Medulla oblongata (tissue), 1 donor: ENCODE measurements around the gene MGAT3.

Experiments
- DNase-seq: peaks from one replicate; pipeline ENCODE4 v3.0.0-alpha.2; 2015; ENCODE audit errors: extremely low spot score

MGAT3 gene

DNA sequence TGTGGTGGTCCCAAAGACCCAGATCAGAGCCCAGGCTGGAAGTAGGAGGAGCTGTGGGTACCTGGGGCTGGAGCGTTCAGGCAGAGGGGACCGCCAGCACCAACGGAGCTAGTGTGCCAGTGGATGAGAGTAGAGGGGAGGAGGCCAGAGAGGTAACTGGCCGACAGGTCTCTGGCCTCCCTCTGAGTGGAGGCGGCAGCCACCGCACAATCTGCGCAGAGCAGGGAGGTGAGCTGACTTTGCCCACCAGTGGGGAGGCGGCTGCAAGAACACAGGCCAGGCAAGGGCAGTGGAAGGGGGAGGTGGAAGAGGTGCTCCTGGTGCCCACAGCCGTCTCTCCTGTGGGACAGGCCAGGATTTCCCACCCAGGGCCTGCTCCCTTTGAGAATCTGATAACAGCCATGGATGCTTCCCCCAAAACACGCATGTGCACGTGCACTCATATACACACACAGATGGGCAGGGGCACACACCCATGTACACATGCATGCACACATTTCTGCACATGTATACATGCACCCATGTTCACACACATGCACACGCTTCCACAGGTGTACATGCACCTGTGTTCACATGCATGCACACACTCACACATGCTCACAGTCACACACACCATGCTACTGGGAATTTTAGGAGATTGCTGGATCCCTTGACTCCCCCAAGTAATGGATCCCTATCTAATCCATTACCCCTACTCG lies 6.4 kb upstream of the MGAT3 start:
- DNase-seq = no peak

DNA sequence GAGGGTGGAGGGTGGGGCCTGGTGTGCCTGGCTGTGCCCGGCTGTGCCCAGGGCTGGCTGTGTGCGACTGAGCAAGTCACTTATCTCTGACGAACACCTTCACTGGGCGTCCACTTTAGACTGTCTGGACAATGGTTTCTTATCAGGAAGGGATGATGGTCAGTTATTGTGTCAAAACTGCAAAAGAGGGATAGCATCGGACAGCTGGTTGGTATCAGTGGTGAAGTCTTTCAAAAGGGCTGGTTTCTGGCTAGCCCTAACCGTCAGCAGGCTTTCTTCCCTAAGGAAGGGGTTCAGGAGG lies 4.1 kb upstream of the MGAT3 start:
- DNase-seq = no peak

DNA sequence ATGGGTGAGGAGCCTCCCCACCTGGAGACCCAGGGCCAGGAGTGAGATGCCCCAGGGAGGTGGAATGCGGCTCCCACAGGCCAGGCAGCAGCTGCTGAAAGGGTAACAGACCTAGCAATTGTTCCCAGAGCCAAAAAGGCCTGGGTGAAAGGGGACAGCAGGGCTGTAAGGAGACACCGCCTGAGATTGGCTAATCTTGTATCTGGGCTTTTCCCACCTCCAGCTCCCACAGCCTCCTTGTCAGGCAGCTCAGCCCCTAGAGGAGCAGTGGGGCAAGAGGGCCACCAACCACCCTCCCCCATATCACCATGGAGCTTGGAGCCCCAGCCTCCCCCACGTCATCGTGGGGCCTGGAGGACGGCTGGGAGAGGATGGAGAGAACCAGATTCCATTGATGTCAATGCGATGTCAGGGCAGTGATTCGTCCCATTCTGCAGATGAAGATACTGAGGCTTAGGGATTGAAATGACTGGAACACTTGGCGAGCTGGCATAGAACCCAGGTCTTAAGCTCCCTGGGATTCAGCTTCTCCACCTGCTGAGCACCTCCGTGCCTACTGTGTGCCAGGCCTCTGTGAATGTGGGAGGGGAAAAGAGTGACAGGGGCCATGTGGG lies 2.9 kb upstream of the MGAT3 start:
- DNase-seq = no peak

DNA sequence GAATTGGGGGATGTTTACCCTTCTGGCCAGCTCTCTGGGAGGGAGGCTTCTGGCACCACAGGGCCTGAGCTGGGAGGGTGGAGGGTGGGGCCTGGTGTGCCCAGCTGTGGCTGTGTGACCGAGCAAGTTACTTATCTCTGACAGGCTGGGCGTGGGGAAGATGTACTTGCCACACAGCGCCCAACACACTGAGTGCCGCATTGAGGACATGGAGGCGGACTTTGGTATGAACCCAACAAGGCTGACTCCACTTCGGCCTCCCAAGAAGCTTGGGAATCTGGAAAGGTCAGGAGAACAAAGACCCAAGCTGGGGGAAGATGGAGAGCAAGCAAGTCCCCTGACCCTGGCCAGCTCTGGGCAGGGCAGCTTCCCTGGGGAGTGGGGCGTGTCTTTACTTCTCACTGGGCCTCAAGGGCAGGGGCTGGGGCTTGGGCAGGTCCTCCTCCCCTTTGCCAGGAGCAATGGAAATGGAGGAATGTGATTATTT lies 2.4 kb upstream of the MGAT3 start:
- DNase-seq = no peak

DNA sequence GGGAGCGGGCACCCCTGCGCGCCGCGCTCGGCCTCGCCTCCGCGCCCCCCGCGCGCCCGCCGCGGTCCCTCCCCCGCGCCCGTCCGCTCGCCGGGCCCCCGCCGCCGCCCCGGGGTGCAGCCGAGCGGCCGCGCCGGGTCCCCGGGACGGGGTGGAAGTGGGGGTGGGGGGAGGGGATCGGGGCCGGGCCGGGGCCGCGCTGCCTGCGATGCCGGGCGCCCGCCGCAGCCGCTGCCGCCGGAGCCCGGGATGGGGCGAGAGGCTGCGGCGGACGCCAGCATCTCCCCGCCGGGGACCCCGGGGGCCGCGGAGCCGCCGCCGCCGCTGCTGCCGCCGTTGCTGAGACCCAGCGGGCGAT lies 365 bp downstream of the MGAT3 start:
- DNase-seq = no peak

DNA sequence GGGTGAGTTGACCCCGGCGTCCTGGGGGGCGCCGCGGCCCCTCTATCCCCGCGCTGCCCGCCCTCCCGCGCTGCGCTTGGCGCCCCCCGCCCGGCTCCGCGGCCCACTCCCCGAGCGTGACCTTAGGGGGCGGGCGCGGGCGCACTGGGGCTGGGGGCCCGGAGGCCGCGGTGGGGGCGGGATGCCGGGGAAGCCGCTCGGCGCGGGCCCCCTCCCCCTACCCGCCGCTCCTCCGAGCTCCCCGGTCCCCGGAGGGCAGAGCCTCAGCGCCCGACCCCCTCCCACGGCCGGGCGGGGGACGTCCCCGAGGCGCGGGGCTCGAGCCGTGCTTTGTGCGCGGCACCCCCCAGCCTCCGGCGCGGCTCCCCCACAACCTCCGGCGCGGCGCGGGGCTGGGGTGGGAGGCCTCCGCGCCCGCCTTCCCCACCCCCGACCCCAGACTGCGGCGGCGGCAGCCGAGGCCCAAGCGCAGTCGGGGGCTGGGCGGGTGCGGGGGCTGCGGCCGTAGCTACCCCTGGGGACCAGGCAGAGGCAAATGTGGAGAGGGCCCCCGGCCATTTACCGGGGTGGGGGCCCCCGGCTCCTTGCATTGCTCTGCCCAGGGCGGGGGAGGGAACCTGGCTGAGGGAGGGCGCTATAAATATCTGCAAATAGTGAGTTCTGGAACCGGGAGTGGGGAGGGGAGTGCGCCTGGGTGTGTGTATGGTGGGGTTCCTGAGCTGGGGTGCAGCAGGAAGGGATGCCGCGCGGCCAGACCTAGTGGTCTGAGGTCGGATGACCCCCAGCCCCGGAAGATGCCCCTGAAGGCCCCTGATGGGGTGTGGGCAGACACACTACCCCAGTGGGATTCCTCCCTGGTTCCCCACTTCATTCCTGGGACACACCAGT lies 988 bp downstream of the MGAT3 start:
- no peak for DNase-seq

DNA sequence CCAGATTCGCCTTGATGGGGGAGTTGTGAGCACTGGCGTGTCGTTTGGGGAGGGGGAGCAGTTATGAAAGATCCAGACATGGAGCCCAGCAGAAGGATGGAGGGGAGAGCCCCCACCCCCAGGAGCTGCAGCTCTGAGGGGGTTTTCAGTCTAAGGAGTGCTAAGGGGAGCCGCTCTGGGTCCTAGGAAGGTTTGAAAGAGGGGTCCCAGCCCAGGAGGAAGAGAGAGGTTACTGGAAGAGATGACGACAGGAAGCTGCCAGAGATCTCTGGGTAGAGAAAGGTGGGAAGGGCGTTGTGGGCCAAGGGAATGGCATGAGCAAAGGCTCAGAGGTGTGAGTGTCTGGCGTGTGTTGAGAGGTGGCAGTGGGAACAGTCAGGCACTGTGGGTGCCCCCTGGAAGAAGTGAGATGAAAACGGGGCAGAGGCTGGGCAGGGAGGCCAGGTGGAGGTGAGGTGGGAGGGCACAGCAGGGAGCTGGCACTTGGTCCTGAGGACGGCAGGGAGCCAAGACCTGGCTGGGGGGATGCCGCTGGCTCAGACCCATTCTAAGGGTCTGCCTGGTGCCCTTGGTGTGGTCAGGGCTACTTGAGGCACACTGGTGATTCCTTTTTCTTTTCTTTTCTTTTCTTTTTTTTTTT lies 1.8 kb downstream of the MGAT3 start:
- DNase-seq = no peak

DNA sequence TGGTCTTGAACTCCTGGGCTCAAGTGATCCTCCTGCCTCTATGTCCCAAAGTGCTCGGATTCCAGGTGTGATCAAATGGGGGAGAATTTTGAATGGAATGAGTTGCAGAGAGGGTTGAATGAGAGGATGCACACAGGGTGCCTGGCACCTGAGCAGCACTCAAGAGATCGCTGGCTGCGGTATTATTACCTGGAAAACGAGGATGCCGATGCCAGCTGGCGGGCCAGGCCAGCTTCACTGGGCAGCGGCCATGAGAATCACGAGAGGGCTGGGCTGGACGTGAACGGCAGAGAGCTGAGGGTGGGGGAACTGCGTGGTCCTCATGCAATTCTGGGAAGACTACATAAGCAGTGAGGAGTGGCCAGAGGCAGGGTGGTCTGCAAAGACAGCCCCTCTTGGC lies 2.9 kb downstream of the MGAT3 start:
- DNase-seq = no peak

DNA sequence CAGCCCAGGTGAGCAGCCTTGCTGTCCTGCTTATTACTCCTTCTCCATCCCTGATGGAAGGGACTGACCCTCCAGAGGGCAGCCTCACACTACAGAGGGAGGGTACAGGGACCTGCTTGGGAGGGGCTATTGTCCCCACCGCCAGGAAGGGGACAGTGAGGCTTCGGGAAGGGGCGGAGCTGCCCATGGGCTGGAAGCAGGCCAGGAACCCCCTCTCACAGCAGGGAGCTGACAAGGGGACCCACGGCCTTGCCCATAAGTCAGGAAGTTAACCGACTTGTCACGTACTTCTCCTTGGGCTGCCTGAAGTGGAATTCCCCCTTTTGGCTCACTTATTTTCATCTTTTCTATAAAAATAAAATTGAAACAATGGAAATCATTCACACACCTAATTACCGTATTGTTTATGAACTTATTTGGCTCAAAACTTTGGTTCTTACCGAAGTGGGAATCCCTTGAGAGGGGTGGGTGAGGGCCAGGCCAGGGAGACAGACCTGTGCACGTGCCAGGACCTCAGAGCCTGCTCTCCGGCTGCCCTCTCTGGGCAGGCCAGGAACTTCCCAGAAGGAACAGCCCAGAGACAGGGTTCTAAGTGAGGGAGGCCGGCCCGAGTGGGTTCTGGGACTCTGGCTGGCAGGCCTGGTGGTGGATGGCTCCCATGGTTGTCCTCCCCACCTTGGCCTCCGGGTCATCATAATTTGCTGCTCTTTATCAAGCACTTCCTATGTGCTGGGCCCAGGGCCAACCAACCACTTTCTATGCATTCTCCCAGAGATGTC lies 5.8 kb downstream of the MGAT3 start:
- DNase-seq = no peak

DNA sequence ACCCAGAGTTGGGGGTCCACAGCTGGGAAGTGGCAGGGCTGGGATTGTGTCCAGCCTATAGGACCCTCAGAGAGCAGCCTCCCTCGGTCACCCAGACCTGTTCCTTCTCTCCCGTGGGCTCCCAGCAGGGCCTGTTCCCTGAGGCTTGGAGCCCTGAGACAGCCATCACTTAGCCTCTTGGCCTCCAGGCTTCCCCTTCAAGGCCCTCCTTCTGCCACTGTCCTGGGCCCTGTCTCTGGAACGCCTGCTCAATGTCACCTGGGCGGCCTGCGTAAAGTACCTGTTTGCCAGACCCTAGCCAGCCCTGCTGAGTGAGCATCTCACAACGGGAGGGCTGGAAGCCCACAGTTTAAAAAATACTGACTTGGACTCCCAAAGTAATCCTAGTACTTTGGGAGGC lies 6.5 kb downstream of the MGAT3 start:
- no peak for DNase-seq

DNA sequence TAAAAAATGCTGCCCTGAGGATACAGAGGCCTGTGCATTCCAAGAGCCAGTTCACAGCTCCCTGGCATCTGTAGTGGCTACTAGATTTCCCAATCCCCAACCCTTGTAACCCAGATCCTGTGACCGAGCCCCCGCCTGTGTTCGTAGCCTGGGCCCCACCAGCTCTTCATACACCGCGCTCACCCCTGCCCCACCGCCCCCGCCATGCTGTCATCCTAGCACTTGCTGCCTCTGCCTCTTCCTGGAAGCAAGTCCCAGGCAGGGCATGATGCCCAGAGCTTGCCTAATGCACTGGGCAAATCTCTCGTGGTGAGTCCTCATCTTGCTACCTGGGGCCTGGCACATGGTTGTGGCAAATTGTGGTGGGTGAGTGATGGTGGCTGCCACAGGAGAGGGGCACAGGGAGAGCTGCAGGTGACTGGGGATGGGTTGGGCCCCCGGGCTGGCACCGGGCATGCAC lies 7.1 kb downstream of the MGAT3 start:
- peak; percentile 90 for DNase-seq

DNA sequence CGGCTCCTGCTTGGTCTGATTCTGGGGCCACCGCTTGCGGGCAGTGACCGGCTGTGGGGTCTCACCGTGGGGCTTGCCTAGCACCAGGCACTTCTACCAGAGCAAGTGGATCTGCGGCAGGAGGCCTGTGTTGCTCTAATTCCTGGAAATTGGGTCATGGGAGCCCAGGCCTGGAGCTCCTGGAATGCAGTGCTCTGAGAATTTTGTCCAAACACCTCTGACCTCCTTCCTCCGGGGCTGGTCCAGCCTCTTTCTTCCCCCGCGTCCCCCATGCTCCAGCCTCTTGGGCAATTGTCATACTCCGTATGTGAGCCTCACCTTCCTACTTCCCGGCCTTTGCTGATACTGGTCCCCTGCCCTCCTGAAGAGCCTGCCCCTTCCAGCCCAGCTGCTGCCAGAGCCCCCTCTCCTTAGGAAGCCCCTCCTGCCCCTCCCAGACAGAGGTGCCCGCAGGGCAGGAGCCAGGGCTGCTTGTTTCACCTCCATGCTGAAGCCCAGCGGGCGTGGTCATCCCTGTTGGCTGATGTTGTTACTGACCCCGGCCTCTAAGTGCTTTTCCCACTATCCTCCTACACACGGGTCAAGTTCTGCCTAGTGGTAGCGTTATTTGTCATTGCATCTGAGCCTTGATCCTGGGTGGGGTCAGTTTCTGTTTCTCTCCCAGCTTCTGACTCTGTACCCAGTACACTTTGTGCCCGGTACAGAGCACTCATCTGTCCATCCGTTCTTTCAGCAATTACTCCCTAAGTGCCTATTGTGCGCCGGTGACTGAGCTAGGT lies 9.6 kb downstream of the MGAT3 start:
- no peak for DNase-seq

DNA sequence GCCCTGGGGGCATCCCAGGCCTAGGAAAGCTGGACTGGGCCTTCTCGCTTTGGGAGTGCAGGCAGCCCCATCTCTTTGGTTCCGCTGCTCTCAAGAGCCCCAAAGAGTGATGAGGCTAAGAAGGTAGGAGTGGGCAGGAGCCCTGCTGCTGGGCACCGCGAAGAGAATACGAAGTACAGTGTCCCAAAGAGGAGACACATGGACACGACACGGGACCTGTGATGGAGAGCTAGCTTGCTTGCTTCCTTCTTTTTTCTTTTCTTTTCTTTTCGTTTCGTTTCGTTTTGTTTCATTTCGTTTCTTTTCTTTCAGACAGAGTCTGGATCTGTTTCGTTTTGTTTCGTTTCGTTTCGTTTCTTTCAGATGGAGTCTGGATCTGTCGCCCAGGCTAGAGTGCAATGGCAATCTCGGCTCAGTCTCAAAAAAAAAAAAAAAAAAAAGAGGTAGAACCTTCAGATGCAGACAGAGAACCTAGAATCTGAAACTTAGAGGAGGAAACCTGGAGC lies 10.6 kb downstream of the MGAT3 start:
- no peak for DNase-seq

DNA sequence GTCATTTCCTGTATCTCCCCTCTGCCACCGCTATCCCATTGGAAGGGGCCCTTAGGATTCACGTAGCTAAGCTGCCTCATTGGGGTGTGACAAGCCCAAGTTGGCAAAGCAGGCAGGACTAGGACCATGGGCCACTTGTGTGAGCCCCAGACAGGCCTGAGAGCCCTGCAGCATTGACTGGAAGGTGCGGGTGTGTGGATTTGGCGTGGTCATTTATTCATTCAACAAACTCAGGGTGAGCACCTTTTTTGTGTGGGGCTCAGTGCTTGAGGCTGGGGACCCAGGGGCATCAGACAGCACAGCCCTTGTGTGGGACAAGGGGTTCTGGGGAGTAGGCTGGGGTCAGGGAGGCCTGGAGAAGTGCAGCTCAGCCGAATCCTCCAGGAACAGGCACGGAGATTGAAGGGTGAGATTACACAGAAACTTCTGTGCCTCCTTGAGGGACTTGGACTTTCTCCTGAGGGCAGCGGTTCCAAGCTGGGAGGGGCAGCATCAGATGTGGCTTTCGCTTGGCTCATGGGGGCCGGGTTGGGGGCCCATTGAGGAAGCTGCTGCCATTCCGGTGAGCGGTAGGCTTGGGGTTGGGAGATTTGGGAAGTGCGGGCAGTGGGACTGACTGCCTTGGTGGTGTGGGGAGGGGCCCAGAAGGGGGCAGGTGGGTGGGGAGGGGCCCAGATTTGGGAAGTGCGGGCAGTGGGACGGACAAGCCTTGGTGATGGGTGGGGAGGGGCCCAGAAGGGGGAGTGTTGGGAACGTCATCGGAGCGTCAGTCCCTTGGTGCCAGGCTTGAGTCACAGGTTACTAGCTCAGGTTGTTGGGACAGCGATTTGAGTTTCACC lies 11.9 kb downstream of the MGAT3 start:
- no peak for DNase-seq

DNA sequence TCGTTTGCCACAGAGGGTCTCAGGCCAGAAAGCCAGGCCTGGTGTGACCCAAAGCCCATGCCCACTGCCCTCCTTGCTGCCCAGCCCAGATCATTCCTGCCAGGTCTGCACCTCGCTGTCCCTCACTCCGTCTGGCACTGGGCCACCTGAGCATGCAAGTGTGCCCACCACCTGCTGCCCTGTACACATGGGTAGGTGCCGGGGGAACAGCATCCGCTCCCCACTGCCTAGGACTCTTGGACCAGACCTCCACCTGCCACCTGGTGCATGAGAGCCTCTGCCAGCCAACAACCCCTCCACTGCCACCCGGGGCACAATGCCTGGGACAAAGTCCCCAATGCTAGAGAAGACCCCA lies 12.5 kb downstream of the MGAT3 start:
- DNase-seq = no peak

DNA sequence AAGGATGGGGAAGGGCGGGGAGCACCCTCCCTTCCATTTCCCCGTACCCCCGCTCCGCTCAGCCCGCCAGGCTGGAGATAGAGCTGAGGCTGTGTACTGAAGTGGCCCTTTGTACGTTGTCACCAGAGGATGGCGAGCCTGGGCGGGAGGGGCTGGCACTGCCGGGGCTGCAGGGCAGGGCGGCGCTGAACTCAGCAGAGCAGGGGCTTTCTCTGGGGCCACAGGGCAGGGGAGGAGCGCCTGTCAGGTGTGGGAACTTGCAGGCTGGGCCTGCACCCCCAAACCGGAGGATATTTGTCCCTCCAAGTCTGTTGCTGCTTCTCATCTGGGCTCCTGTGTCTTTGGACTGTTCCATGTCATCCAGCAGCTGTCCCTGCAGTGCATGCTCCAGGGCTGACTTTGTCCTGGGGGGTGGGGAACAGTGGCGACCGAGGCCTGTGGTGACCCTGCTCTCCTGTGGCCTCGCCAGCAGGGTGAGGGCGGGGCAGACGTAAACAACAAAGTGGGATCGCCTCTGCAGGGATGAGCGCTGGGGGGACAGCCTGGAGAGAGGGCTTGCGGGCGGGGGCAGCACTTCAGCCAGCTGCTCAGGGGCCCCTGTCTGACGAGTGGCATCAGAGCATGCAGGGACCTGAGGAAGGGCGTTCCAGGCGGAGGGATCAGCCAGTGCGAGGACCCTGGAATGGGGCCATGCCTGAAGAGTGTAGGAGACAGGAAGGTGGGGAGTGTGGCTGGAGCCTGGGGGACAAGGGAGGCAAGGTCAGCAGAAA lies 13.1 kb downstream of the MGAT3 start:
- DNase-seq = peak; percentile 90

DNA sequence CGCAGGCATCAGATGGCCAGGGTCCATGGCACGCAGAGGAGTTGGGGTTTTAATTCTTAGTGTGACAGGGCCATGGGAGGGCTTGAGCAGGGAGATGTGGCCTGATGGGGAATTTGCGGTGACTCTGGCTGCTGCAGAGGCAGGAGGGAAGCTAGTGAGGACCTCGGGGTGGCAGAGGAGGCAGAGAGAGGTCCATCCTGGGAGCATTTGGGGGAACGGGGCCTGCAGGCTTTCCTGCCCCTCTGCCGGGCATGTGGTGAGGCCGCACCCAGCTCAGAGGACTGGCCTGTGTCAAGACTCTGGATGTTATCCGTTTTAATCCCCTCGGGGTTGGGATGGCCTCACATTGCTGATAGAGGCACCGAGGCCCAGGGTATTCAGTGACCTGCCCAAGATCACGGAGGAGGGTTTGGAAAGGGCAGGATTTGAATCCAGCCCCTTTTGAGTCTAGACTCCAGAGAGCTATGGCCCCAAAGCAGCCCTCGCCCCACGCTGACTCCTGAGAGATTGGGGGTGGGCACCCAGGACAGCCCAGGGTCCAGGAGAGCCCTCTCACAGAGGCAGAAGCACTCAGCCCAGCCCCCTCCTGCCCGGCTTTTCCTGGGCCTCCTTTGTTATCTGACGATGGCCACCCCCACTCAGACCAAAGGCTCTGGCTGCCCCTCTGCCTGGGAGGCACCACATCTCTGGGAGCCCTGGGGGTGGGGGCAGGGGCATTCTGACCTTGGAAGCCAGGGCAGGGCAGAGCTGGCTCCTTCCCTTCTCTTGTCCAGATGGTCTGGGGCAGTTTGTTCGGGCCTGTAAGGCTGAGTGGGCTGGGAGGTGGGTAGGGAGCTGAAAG lies 13.9 kb downstream of the MGAT3 start:
- no peak for DNase-seq
